ENCODE measurements around the gene TBX2. TPM values are rescaled to one million over a fixed set of nuclear protein-coding genes. Genes with fewer than 3 reads are reported as not detected.

TBX2 gene
- total RNA-seq, 4 donors from 2014 or later = 19.0 to 33.6 (median 22.8) TPM

DNA sequence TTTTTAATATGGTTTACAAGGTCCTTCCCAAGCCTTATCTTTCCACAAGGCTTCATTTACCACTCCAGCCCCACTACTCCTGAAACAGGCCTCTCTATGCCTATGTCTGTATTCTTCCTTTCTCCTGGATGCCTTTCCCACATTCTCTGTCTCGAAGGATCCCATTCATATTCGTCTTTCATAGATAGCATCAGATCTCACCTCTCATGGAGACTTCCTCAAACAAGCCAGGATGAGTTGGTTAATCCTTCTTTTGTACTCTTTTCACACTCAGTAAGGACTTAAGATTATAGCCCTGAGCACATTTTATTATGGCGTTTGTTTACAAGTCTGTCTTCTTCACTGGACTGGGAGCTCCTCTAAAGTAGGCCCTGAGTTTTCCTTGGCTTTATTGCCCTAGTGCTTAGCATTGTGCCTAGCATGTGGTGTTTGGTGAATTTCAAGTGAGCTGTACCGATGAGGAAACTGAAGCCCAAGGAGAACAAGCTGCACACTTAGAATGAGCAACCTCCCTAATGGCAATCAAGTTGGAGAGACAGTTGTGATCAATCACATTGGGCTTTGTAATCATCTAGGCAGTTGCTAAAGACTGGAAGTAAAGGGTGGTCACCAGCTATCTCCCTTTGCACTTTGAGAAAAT, 42.6 kb downstream of the TBX2 start:
- WGBS, 2 donors (ENCODE audit: low coverage in 1 of 2) = 62 to 64% methylated on average over 2 to 4 of the region's 4 CpGs
- no peak for ATAC-seq
- TF ChIP-seq EP300 (IDR thresholded peaks at IDR 0.05) (no peak), POLR2AphosphoS5 (IDR thresholded peaks at IDR 0.05) (no peak)
- H3K9me3 ChIP-seq = peaks cover 0 to 12% (median 0%) of the 10 kb centered on the region in 3 donors
- H3K4me3 ChIP-seq = no peak overlapping the region
- H3K36me3 ChIP-seq = no peaks in the 10 kb centered on the region
- H3K27ac ChIP-seq = no peak overlapping the region
- peaks cover 26% of the 10 kb centered on the region for H3K27me3 ChIP-seq
- no peaks in the 10 kb centered on the region for H3K4me1 ChIP-seq

DNA sequence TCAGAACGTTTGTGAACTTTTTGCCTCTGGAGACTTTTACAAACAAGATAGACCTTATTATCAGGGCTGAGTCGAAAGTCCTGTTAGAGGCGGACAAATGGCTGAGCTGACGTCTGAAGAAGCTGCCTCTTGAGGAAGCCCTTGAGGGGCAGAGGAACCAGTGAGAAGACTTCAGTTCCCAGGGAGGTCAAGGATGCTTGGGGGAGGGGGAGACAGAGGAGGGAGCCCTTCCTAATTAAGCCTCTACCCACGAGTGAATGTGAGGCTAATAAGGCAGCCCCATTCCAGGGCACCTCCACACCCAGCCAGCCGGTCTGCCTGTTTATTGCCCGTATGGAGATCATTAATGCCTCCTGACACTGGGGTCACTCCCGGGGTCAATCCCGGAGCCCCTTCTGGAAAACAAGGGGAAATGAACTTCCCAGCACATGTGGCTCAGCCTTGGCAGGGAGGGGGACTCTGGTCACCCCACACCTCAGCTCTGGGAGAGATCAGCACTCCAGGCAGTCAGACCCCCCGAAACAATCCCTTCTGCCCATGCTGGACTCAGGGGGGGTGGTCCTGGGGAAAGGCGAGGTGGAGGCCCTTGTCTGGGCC, 43.3 kb downstream of the TBX2 start:
- 39 to 79% methylated on average over 4 to 7 of the region's 11 CpGs for WGBS, 2 donors (ENCODE audit: low coverage in 1 of 2)
- H3K9me3 ChIP-seq = peaks cover 0 to 5% (median 0%) of the 10 kb centered on the region in 3 donors
- TF ChIP-seq POLR2A (IDR thresholded peaks at IDR 0.05) = no peak
- TF ChIP-seq EP300 (IDR thresholded peaks at IDR 0.05) = no peak
- TF ChIP-seq, protein P1, sequence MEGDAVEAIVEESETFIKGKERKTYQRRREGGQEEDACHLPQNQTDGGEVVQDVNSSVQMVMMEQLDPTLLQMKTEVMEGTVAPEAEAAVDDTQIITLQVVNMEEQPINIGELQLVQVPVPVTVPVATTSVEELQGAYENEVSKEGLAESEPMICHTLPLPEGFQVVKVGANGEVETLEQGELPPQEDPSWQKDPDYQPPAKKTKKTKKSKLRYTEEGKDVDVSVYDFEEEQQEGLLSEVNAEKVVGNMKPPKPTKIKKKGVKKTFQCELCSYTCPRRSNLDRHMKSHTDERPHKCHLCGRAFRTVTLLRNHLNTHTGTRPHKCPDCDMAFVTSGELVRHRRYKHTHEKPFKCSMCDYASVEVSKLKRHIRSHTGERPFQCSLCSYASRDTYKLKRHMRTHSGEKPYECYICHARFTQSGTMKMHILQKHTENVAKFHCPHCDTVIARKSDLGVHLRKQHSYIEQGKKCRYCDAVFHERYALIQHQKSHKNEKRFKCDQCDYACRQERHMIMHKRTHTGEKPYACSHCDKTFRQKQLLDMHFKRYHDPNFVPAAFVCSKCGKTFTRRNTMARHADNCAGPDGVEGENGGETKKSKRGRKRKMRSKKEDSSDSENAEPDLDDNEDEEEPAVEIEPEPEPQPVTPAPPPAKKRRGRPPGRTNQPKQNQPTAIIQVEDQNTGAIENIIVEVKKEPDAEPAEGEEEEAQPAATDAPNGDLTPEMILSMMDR (IDR thresholded peaks at IDR 0.05) = no peak
- no peak for TF ChIP-seq POLR2AphosphoS5 (IDR thresholded peaks at IDR 0.05)
- no peak for ATAC-seq
- H3K36me3 ChIP-seq = no peaks in the 10 kb centered on the region
- H3K27me3 ChIP-seq = peaks cover 26% of the 10 kb centered on the region
- H3K27ac ChIP-seq = no peak overlapping the region
- H3K4me3 ChIP-seq = no peak overlapping the region
- H3K4me1 ChIP-seq = no peaks in the 10 kb centered on the region

DNA sequence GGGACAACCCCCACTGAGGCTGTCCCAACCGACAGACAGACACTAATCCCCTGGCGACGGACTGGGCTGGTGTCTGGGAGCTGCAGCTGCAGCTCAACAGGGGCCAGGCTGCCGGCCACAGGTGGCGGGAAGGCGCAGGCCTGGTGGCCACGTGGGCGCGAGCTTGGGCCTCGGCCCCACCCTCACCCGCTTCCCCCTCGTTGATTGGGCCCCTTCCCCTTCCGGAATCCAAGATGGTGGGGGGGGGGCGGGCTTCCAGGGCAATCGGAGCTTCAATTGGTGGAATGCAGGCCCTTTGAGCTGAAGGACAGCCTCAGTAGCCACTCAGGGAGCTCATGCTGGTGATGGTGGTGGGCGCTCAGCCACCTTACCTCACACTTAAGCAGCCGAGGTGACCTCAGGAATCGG, 43.8 kb downstream of the TBX2 start:
- no peaks in the 10 kb centered on the region for H3K36me3 ChIP-seq
- peaks cover 26% of the 10 kb centered on the region for H3K27me3 ChIP-seq
- H3K9me3 ChIP-seq = no peaks in the 10 kb centered on the region
- no peak for ATAC-seq
- no peak overlapping the region for H3K27ac ChIP-seq
- no peak overlapping the region for H3K4me3 ChIP-seq
- 90% methylated on average over 2 of the region's 18 CpGs; no CpG with 5 or more reads in 1 of the 2 donors for WGBS, 2 donors (ENCODE audit: low coverage in 1 of 2)
- TF ChIP-seq POLR2A (IDR thresholded peaks at IDR 0.05) = no peak
- TF ChIP-seq EP300 (IDR thresholded peaks at IDR 0.05) = no peak
- TF ChIP-seq POLR2AphosphoS5 (IDR thresholded peaks at IDR 0.05) = no peak
- TF ChIP-seq, protein P1 (IDR thresholded peaks at IDR 0.05) = no peak
- no peaks in the 10 kb centered on the region for H3K4me1 ChIP-seq

DNA sequence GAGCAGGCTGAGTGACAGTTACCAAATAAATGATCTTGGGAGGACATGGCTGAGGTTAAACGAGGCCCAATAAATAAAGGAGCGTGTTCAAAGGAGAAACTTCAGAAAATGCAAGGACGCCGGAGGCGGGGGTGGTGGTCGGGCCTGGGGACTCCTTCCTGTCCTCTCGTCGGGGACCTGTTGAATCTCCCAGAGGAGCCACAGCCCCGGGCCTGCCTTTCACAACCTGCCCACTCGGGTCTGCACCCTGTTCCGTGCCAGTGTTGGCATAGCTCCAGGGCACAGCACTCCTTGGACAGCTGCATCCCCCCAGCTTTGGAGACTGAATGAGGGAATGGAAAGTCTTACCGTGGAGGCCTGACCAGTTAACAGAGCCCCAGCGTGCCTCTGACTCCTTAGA, 44.4 kb downstream of the TBX2 start:
- no peak for TF ChIP-seq EP300 (IDR thresholded peaks at IDR 0.05)
- TF ChIP-seq, protein P1 (IDR thresholded peaks at IDR 0.05) = no peak
- no peak for TF ChIP-seq POLR2A (IDR thresholded peaks at IDR 0.05)
- TF ChIP-seq POLR2AphosphoS5 (IDR thresholded peaks at IDR 0.05) = no peak
- Histone ChIP-seq H3K36me3 (no peaks in the 10 kb centered on the region), H3K9me3 (no peaks in the 10 kb centered on the region), H3K27ac (no peak overlapping the region), H3K27me3 (peaks cover 28% of the 10 kb centered on the region), H3K4me1 (no peaks in the 10 kb centered on the region), H3K4me3 (no peak overlapping the region)
- WGBS, 2 donors (ENCODE audit: low coverage in 1 of 2) = 76 to 80% methylated on average over 1 to 9 of the region's 13 CpGs
- no peak for ATAC-seq

DNA sequence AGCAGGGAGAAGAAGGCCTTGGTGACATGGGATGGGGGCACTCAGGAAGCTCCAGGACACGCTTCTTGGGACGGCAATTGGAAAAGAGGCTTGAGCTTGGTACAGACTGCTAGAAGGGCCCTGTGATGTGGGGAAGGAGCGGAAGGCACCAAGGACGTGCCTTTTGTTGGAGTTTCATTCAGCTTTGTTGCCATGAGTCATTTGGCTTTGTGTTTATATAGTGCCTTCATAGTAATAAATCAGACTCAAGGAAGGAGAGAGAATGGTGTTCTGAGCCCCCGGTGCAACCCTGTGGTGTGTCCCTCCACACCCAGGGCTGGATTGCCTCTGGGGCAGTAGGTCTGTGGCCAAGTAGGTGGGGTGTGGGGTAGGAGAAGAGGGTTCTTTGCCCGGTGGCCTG, 45.2 kb downstream of the TBX2 start:
- no peaks in the 10 kb centered on the region for H3K36me3 ChIP-seq
- H3K4me1 ChIP-seq = no peaks in the 10 kb centered on the region
- peaks cover 31% of the 10 kb centered on the region for H3K27me3 ChIP-seq
- ATAC-seq = no peak
- TF ChIP-seq, protein P1 (IDR thresholded peaks at IDR 0.05) = no peak
- TF ChIP-seq POLR2AphosphoS5 (IDR thresholded peaks at IDR 0.05) (no peak), POLR2A (IDR thresholded peaks at IDR 0.05) (no peak), EP300 (IDR thresholded peaks at IDR 0.05) (no peak)
- H3K4me3 ChIP-seq = no peak overlapping the region
- 49 to 54% methylated on average over 4 to 5 of the region's 6 CpGs for WGBS, 2 donors (ENCODE audit: low coverage in 1 of 2)
- H3K9me3 ChIP-seq = no peaks in the 10 kb centered on the region
- no peak overlapping the region for H3K27ac ChIP-seq
